ENCODE data around the gene SLC24A3.

Gene SLC24A3

DNA sequence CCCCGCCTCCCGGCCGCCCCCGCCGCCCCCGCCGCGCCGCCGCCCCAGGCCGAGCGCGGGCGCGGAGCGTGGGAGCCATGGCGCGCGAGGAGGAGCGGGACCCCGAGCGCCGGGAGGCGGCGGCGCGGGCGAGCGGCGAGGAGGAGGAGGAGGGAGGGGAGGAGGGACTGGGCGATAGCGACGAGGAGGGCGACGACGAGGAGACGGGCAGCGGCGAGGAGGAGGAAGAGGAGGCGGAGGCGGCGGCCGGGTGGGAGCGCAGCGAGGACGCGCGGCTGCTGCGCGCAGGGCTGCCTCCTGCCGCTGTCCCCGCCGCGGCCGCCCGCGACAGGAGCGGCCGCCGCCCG, at the start of gene SLC24A3:
SLC24A3 (plus strand) TSS at position 174 of the 347 bp plus-strand sequence.
- DNase-seq, result no peak

DNA sequence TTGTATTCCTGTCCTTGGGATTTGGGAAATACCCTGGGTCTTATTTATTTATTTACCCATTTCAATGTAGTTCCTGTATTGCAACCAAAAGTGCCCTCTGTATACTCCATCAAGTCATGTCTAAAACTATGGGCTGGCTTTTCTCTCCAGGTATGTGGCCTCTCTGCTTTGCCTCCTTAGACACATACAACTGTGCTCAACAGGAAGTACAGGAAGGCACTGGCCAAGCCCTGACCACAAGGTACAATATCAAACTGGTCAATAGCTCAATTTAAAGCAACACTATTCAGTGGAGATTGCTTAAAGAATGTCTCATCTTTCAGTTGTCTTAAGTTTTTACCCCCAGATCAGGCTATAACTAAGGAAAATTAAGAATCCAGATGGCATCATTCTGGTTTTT, 42.3 kb upstream of the SLC24A3 start:
- no peak for DNase-seq

DNA sequence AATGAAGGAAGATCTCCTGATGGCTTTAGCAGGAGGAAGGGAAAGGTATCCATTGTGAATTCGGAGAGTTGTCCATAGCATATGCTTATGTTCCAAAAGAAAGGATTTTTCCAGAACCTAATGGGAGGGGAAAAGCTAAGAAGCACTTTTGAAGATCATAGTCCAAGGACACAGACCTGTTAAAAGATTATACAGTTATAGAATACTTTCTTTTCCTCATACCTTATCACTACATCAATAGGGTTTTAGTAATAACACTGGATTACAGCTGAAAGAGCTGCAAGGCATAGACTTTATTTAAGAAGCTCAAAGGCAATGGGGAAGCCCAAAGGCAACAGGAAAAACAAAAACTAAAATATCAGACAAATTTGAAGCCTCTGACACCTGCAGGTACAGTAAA, 39.8 kb upstream of the SLC24A3 start:
- no peak for DNase-seq

DNA sequence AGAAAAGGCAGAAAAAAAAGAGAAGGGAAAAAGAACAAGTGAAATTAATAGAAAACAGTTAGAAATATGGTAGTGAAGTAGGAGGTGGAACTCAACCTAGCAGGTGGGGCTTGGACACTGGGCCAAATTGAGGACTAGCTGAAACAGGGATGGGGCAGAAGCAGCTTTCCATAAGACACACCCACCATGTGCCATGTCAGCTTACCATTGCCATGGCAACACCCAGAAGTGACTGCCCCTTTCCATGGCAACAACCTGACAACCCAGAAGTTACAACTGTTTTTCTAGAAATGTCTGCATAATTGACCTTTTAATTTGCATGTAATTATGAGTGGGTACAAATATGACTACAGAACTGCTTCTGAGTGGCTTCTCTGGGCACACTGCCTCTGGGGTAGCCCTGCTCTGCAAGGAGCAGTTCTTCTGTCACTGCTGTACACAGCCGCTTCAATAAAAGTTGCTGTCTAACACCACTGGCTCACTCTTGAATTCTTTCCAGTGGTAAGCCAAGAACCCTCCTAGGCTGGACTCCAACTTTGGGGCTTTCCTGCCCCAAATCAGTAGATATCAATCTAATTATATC, 35.9 kb upstream of the SLC24A3 start:
- no peak for DNase-seq

DNA sequence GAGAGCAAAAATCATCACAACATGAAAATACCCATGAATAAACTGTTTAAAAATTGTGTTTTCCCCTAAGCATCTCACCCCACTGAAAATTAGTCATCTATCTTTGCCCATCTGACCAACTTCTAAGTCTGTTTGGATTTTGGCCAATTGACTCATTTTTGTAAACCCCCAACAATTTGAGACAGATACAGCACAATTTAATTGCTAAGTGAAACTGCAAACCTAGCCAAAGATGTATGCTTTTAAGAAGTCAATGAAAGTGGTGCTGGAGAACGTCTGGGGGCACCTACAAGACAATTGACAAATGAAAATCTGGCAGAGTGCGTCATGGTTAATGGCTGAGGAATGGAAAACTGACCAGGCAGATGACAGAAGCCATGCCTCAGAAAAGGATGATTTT, 30.9 kb upstream of the SLC24A3 start:
- DNase-seq, result no peak

DNA sequence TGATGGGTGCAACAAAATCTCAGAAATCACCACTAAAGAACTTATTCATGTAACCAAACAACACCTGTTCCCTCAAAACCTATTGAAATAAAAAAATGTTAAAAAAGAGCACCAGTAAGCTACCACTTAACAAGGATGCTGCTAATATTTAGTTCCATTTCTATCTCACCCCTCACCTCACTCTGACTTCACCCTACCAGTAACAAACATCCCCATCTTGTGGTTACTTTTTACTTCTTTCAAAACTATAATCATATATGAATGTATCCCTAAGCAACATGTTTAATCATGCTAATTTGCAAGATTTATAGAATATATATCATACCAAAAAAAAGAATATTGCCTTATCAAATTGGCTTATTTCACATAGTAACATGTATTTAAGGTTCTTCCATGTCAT, 27.4 kb upstream of the SLC24A3 start:
- DNase-seq, result no peak

DNA sequence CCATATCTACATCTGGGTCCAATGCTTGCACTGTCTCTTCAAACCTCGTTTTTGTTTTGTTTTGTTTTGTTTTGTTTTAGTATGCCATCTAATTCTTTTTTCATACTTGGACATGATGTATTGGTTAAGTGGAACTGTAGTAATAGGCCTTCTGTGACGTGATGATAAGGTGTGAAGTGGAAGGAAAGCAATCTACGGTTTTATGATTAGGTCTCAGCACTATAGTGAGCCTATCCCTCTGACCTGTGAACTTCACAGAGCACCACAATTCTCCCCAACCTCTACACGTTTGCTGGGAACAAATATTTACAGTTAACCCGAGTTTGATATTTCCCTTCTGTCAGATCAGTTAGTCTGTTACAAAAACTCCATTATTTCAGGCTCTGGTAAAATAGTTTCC, 19.1 kb upstream of the SLC24A3 start:
- DNase-seq, result no peak

DNA sequence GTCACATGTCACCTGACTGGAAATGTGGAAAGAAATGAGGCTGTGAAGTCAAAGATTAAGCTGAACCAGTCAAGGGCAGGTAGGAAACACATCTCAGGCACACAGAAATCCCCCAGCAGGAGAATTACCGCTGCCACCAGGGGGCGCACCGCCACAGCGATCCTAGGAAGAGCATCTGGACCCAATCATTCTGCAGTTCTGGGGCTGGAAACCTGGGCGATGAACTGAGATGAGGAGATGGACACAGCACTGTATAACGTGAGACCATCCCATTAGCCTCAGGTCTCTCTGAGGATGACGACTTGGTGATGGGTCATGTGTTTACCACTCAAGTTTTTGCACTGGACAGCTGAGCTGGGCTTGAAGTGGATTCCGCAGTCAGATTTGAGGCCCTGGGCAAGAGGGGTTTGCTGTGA, 6.5 kb upstream of the SLC24A3 start:
- DNase-seq, result peak; percentile 61

DNA sequence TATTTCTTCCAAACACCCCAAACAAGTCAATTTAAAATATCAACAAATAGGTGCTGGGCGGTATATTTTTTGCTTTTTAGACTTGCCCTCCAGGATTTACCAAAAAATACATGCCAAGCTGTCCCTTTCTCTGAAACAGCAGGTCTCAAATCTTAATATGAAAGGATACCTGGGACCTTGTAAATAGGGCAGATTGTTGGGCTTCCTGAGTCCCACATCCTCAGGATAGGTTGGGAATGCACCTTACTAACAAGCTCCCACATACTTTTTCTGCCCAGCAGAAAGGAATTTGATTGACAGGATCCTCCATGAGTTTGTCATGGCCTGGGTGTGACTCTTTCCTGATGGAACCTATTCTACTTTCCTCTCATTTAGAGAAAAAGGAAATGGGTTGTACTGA, 4.9 kb upstream of the SLC24A3 start:
- no peak for DNase-seq

DNA sequence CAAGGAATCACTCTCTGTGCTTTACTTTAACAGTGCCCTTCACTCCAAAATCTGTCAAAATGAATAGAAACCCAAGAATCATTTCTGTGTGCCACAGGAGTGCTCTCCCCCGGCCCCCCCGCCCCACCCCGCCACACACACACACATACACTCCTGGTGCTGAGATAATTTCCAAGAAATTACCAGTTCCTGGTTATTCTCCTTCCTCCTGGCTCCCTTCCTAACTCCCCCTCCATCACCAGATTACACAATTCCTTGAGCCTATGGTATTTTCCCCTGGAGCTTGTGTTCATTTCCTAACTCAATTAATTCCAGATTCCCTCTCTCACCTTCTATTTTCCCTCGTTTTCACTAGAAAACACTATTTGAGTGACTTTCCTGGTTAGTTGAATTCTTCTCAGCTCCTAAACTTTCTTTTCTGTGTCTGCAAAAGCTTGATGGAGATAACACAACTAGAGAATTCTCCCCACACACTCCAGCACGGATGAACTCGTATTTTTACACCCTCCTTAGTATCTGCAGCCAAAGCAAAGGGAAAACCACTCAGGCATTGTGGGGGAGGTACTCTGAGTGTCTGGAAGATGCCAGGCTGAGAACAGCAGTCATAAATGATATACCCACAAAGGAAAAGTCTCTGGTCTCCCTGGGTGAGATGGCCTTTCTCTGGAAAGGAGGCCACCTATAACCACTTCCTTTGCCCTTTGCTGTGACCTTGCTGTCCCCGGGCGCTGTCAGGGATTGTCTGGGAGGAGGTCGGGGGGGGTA, 1.9 kb upstream of the SLC24A3 start:
- no peak for DNase-seq

DNA sequence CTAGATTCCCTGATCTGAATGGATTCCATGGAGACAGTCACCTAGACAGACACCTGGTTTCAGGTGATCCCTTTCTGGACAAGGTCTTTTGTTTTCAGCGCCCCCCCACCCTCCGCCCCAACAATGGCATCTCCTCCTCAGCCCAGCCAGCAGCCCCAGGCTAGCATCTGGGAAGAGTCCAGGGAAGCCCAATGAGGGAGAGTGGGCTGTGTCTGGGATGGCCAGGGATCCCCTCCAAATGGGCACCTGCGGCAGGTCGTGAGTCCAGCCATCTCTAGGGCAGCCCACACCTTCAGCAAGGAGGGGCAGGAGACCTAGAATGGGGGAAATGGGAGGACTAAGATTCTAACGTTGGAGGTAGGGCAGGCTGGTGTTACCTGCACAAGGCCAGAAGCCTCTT, 1.2 kb upstream of the SLC24A3 start:
- no peak for DNase-seq

DNA sequence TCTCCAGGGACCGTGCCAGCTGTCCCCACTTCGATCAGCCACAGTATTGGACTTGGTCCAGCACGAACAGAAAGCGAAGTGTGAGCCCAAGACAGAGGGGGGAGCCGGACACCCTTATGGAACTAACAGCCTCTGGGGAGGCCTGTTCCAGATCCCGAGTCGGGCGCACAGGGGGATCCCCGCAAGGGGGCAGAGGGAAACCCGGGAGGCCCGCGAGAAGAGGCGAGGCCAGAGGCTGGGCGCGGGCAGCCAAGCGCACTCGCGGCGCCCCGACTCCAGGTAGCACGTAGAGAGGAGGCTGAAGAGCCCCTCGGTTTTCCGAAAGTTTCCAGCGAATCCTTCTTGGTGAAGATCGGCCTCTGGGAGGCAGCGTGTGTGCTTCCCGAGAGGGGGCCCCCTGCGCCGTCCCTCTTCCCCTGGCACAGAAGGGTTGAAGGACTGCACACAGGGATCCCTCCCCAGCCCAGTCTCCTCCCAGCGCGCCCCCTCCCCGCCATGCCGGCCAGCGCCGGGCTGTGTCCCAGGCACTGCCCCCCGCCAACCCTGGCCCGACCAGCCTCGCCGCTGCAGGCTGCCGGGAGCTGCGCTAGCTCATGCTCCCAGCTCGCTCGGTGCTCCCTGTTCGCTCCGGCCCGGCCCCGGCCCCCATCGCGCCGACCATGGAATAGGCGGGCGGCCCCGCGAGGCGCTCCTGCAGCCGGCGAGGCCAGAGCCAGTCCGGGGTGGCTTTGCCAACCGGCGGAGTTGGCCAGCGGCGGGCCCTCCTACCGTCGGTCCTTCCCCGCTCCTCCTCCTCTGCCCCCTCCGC, 577 bp upstream of the SLC24A3 start:
- DNase-seq, result no peak

DNA sequence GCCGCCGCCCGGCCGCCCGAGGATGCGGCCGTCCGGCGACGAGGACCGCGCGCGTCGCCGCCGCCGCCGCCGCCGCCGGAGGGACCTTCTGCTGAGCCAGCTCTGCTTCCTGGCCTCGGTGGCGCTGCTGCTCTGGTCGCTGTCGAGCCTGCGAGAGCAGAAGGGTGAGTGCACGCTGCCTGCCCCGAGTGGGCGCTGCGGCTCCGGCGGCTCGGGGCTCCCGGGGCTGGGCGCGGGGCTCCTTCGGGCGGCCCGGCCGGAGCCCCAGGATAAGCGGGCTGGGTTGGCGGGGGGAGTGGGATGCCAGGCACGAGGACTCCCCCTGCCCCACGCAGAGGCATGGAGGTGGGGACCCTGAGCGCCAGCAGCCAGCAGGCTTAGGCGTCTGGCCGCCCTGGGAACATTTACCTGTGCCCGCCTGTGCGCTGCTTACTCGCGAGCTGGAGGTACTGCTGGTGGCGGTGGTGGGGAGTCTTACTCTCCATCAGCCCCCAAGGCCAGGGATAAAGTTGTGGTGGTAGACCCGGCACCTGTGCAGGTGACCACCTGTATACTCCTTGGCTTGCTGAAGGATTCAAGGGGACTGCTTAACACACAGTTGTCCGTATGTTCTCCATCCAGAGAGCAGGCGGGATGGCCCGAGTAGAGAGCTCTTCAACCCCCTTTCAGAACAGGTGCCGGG, 520 bp downstream of the SLC24A3 start:
- peak; percentile 34 for DNase-seq

DNA sequence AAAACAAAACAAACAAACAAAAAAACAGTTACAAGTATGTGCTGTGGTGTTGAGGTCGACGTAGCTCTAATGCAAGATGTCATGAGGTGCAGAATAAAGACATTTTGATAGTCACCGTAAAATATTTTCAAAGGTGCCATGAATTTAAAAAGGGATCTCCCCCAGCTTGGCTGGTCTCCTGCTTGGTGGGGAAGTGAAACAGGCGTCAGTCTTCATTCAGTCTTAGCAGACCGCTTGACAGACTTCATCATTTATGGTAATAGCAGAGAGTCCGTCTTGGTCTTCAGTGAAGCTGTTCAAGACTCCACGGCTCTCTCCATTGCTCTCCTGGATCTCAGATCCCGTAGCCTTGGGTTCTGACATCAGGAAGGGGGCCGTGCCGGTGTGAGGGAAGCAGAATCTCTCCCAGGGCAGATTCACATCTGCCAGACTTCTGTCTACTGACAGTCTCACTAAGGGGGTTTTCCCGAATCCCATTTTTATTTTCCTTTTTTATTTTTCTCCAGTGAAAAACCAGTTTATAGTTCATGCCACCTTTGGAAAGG, 1.6 kb downstream of the SLC24A3 start:
- DNase-seq, result no peak

DNA sequence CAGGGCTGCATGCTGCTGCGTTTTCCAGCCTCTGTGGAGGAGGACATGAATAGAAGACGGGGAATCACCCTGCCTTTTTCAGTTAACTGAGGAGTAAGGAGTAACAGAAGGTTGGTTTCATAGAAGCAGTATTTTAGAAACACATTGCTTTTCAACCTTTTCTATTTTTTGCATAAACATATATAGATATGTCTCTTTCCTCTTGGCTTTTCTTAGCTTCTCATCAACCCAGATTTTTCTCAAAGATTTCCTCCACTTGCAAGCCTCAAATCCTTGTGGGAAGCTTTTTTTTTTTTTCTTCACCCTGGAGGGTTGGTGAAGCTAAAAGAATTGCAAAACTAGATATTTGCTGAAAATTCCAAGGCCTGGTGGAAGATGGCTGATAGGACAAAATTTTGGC, 6.0 kb downstream of the SLC24A3 start:
- no peak for DNase-seq

DNA sequence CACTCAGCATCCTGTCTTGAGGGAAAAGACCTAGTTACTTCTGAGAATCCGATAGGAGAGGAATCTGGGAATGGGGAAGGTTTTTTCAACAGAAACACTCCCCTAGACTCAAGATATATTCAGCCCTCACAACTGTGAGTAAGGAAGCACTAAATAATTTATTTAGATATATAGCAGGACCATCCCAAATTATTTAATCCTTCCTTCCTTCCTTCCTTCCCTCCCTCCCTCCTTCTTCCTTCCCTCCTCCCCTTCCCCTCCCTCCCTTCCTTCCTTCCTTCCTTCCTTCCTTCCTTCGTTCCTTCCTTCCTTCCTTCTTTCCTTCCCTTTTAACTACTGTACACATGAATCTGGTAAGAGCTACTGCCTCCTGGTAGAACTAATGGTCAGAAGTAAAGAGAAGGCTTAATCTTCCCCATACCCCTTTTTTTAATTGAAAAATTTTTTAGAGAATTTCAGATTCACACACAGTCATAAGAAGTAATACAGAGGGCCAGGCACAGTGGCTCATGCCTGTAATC, 10.1 kb downstream of the SLC24A3 start:
- no peak for DNase-seq

DNA sequence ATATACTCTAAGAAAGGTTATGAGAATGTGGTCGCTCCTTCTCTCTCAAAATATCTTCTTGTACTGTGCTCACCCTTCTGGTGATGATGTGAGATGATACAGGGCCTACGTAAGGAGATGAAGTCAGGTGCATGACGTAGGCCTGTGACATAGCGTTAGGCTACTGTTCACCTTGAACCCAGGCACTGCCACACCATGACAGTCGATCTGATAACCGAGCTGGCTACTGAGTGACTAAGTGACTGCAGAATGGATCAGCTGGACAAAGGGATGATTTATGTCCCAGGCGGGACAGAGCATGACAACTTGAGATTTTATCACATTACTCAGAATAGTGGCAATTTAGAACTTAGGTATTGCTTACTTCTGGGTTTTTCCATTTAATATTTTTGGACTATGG, 11.2 kb downstream of the SLC24A3 start:
- no peak for DNase-seq

DNA sequence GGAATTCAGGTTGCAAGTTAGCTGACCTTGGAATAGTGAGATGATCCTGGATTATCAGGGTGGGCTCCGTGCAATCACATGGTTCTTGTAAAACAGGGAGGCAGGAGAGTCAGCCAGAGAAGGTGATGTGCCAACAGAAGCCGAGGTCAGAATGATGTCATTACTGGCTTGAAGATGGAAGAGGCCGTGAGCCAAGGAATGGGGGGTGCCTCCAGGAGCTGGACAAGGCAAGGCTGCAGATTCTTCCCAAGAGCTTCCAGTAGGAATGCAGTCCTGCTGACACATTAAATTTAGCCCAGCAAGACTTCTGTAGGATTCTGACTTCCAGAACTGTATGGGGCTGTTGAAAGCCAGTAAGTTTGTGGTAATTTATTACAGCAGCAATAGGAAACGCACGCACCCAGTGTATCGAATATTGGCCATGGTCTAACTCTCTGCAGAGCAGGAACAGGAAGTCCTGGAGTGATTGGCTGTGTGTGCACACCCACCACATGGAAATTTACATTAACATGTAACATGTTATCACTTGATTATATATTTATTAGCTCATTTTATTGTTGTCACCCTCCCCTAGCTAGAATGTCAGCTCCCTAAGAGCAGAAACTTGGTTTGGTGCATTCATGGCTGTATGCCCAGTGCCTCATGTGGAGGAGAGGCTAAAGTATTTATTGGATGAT, 19.1 kb downstream of the SLC24A3 start:
- DNase-seq, result no peak

DNA sequence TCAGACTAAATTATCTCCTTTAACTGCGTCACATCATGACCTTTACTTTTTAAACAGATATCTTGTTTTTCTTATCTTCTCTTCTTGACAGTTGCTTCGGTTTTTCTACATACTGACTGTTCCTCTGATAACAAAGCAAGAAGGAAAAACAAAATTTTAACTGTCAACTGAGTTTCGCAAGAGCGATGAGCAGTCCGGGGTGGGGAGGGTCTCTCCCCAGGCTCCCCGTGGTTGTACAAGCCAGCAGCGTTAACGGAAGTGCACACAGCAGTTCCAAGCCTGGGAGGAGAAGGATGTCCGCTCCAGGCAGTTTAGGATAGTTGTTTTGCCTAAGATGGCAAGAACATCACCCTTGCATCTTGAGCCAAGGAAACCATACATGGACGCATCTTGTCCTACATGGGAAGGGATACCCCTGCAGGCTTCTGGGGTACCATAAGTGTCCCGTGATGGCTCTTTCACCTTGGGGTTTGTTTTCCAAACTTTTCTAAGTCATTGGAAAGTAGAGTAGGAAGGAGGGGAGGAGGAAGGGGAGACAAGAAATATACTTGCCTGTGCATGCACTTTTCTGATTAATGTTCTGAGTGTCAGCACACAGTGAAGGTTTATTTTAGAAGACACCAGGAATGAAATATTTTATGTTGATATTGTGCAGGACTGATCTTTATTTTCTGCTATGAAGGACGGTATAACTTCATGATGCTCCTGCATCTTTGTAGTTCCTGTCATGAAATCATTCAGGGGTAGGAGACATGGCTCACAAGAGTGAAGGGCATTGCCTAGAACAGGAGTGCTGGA, 20.8 kb downstream of the SLC24A3 start:
- no peak for DNase-seq

DNA sequence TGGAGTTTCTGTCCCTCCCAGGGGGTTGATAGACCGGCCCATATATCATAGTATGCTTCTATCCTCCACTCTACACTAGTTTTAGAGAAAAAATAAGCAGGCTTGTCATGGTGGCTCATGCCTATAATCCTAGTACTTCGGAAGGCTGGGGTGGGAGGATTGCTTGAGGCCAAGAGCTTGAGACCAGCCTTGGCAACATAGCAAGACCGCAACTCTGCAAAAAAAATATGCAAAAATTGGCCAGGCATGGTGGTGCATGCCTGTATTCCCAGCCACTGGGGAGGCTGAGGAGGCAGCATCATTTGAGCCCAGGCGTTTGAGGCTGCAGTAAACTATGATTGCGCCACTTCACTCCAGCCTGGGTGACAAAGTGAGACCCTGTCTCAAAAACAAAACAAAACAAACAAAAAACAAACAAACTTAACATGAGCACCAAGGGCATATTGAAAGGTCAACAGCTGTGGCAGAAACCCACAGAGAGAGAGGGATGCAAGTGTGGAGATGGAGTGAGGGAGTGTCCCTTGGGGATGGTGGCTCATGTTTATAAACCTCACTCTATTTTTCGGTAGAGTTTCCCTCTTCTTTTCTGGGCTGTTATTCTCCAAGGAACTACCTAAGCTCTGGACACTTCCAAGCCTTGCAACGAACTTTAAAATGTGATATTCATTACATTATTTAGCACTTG, 24.1 kb downstream of the SLC24A3 start:
- no peak for DNase-seq

DNA sequence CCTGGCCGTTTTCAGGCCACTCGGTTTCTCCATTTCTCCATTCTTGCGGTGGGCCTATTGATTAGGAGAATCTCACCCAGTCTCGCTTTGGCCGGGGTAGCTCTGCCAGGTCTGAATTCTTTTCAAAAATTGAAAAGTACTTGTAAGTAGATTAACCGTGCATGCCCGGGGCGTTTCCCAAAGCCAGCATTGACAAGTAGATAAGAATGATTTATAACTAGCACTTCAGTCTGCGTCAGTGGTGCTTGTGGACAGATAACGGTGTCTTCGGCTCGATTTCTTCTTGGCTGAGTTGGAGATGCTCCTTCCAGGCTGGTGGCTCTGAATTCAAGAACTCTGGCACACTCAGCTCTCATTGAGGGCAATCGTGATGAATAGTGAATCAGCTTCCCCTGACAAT, 29.0 kb downstream of the SLC24A3 start:
- DNase-seq, result no peak

Measured in stimulated activated CD4-positive, alpha-beta T cell treated with anti-CD3 and anti-CD28 coated beads, Interleukin-1b, Interleukin-23, amount 100 ng/mL, for 48 hours (primary cell).